HFF-Myc (cell line): ENCODE data around the gene FMO2.

Experiments used
- DNase-seq: peaks from one replicate; pipeline ENCODE4 v3.0.0-alpha.2; 2011; ENCODE audit warnings: low read depth; ENCODE audit errors: extremely low read depth
- H3K4me3 ChIP-seq: replicated peaks from 2 replicates; pipeline ENCODE4 v1.5.1; 2011; ENCODE audit warnings: low read depth, mild to moderate bottlenecking, control low read depth, low read length
- CTCF ChIP-seq: IDR thresholded peaks from 2 replicates; pipeline ENCODE4 v1.5.1; 2012; ENCODE audit warnings: mild to moderate bottlenecking, low read depth, low read length, control low read depth; ENCODE audit errors: missing control alignments

The FMO2 gene

GRCh38 chr1:171141688-171142415, 43.2 kb upstream of the FMO2 start:
- DNase-seq: peak; percentile 98
- peak overlapping the region; percentile 8; the same call in 1 of the 2 replicates for H3K4me3 ChIP-seq
- TF ChIP-seq CTCF: peak; percentile 41

GRCh38 chr1:171142416-171143385, 42.4 kb upstream of the FMO2 start:
- 0 out of 2 replicates have a peak overlapping the region, but pooled peaks have one; percentile 8 for H3K4me3 ChIP-seq
- no peak for TF ChIP-seq CTCF
- peak; percentile 84 for DNase-seq

GRCh38 chr1:171150156-171150555, 34.9 kb upstream of the FMO2 start:
- TF ChIP-seq CTCF: no peak
- no peak for DNase-seq
- no peak overlapping the region for H3K4me3 ChIP-seq

GRCh38 chr1:171152549-171152948, 32.6 kb upstream of the FMO2 start:
- no peak for DNase-seq
- no peak overlapping the region for H3K4me3 ChIP-seq
- TF ChIP-seq CTCF: no peak

- no peak for DNase-seq
- no peak for TF ChIP-seq CTCF
- no peak overlapping the region for H3K4me3 ChIP-seq
Observed at GRCh38 chr1:171155484-171155883, 29.6 kb upstream of the FMO2 start.

- DNase-seq: no peak
- TF ChIP-seq CTCF: no peak
- no peak overlapping the region for H3K4me3 ChIP-seq
Observed at GRCh38 chr1:171158096-171158495, 27.0 kb upstream of the FMO2 start.
